Natural killer cell (primary cell): ENCODE data around the gene STOML2. TPM values are rescaled to one million over a fixed set of nuclear protein-coding genes. Genes with fewer than 3 reads are reported as not detected.

ENCODE experiments used
- ATAC-seq, 3 donors: fragments of 150-1000 bp in 2 of 3; fragments of 200-7000 bp in 1 of 3; cut with Tn5 transposase; 1 replicate in 1 of 3; 2 replicates in 2 of 3; pipeline ENCODE4 v1.10.0; 2021; ENCODE audit warnings: mild to moderate bottlenecking in 2 of 3, moderate library complexity in 2 of 3
- DNase-seq, 2 donors: peaks; one replicate each; pipeline versions ENCODE4 v3.0.0 to v3.0.0-alpha.2; 2013 to 2021; ENCODE audit warnings: mixed read lengths in 1 of 2
- H3K27ac ChIP-seq: one replicate; pipeline ENCODE4 v1.5.1; 2013; ENCODE audit warnings: mild to moderate bottlenecking, low read length
- H3K27me3 ChIP-seq: one replicate; pipeline ENCODE4 v1.6.1; 2013; ENCODE audit warnings: low read length; ENCODE audit not compliant: control insufficient read depth, insufficient read depth
- H3K36me3 ChIP-seq: one replicate; pipeline ENCODE4 v1.6.1; 2013; ENCODE audit warnings: low read length; ENCODE audit not compliant: control insufficient read depth, insufficient read depth
- H3K4me1 ChIP-seq: one replicate; pipeline ENCODE4 v1.6.1; 2013; ENCODE audit warnings: low read length; ENCODE audit not compliant: control insufficient read depth, insufficient read depth
- H3K4me3 ChIP-seq: one replicate; pipeline ENCODE4 v1.5.1; 2013; ENCODE audit warnings: low read length
- H3K9me3 ChIP-seq: one replicate; pipeline ENCODE4 v1.6.1; 2013; ENCODE audit warnings: low read length; ENCODE audit not compliant: control insufficient read depth, insufficient read depth
- H3K27ac Mint-ChIP-seq, 2 donors: one replicate each; pipeline ENCODE4 v1.8.0; 2022; ENCODE audit warnings: mild to moderate bottlenecking in 2 of 2, mixed read lengths in 2 of 2, moderate library complexity in 1 of 2
- H3K27me3 Mint-ChIP-seq, 2 donors: one replicate each; pipeline ENCODE4 v1.8.0; 2022; ENCODE audit warnings: low read depth in 2 of 2, mixed read lengths in 2 of 2
- H3K36me3 Mint-ChIP-seq: one replicate; pipeline ENCODE4 v1.8.0; 2022; ENCODE audit warnings: mixed read lengths
- H3K4me1 Mint-ChIP-seq, 2 donors: one replicate each; pipeline ENCODE4 v1.8.0; 2022; ENCODE audit warnings: mixed read lengths in 2 of 2
- H3K4me3 Mint-ChIP-seq: one replicate; pipeline ENCODE4 v1.8.0; 2022; ENCODE audit warnings: mild to moderate bottlenecking, moderate library complexity, mixed read lengths
- H3K9me3 Mint-ChIP-seq, 2 donors: one replicate each; pipeline ENCODE4 v1.8.0; 2022; ENCODE audit warnings: mixed read lengths in 2 of 2
- WGBS: methylation state at CpG from one replicate; pipeline ENCODE4 v1.1.7; 2013; ENCODE audit warnings: missing lambda C conversion rate; ENCODE audit not compliant: insufficient coverage; 5-methylcytosine and 5-hydroxymethylcytosine counted together
- intact Hi-C: fragments of 100-400 bp; cut with micrococcal nuclease; formaldehyde crosslinking; loops from one replicate; pipeline ENCODE4 v1.14.2; 2022
- total RNA-seq, 4 donors: library from RNA; stranded (reverse); fragments of 120-200 nt in 1 of 4; gene quantifications; one replicate each; pipeline versions ENCODE4 v1.2.3 to v1.2.4, GENCODE V29; 2013 to 2022
- TF ChIP-seq, protein P1 (sequence below): fragments of 200-600 bp; IDR thresholded peaks from one replicate; pipeline ENCODE4 v1.8.0; 2022; ENCODE audit warnings: antibody characterized with exemption

Gene STOML2
- total RNA-seq, 3 donors from 2014 or later (not counting 1 experiment from before 2014, with no cell fraction given): 41.4 to 43.9 (median 41.6) TPM

GRCh38 chr9:35074791-35075190, 28.1 kb downstream of the STOML2 start:
- intact Hi-C loops: no loop called here
- 97% methylated on average over 8 of the region's 8 CpGs for WGBS
- H3K27ac Mint-ChIP-seq: peak overlapping the region; percentile 11 to 57
- no peak for DNase-seq
- H3K9me3 Mint-ChIP-seq: no peaks in the 10 kb centered on the region
- TF ChIP-seq, protein P1, sequence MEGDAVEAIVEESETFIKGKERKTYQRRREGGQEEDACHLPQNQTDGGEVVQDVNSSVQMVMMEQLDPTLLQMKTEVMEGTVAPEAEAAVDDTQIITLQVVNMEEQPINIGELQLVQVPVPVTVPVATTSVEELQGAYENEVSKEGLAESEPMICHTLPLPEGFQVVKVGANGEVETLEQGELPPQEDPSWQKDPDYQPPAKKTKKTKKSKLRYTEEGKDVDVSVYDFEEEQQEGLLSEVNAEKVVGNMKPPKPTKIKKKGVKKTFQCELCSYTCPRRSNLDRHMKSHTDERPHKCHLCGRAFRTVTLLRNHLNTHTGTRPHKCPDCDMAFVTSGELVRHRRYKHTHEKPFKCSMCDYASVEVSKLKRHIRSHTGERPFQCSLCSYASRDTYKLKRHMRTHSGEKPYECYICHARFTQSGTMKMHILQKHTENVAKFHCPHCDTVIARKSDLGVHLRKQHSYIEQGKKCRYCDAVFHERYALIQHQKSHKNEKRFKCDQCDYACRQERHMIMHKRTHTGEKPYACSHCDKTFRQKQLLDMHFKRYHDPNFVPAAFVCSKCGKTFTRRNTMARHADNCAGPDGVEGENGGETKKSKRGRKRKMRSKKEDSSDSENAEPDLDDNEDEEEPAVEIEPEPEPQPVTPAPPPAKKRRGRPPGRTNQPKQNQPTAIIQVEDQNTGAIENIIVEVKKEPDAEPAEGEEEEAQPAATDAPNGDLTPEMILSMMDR: no peak
- Histone ChIP-seq H3K27ac (no peak overlapping the region), H3K27me3 (no peaks in the 10 kb centered on the region), H3K4me1 (peaks cover 36% of the 10 kb centered on the region), H3K36me3 (peaks cover 6% of the 10 kb centered on the region), H3K9me3 (no peaks in the 10 kb centered on the region), H3K4me3 (no peak overlapping the region)
- ATAC-seq: no peak
- no peaks in the 10 kb centered on the region for H3K27me3 Mint-ChIP-seq
- no peaks in the 10 kb centered on the region for H3K36me3 Mint-ChIP-seq
- H3K4me3 Mint-ChIP-seq: no peak overlapping the region
- H3K4me1 Mint-ChIP-seq: peaks cover 41 to 44% of the 10 kb centered on the region in 2 donors

DNA sequence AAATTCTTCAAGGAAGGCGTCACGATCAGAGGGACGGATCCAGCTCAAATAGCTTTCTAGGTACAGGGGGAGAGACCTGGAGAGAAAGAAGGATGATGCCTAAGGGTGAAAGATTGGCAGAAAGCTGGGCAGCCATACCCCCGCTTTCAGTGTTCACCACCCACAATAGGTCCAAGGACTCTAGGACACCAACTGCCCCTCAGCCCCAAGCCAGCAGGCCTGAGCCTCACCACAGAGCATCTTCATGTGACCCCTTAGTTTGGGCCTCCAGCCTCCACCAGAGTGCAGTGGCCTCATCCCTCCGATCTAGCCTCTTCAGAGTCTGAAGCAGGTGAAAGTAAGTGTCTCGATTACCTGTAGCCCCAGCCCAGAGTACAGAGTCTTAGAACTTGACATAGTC, 28.8 kb downstream of the STOML2 start:
- no peak overlapping the region for H3K27ac ChIP-seq
- H3K4me3 Mint-ChIP-seq: no peak overlapping the region
- DNase-seq (no peak), ATAC-seq (no peak)
- H3K27ac Mint-ChIP-seq: peak overlapping the region; percentile 11 to 94
- peaks cover 42 to 48% of the 10 kb centered on the region in 2 donors for H3K4me1 Mint-ChIP-seq
- H3K36me3 Mint-ChIP-seq: no peaks in the 10 kb centered on the region
- no peaks in the 10 kb centered on the region for H3K9me3 Mint-ChIP-seq
- no peaks in the 10 kb centered on the region for H3K9me3 ChIP-seq
- peaks cover 37% of the 10 kb centered on the region for H3K4me1 ChIP-seq
- TF ChIP-seq, protein P1: no peak
- no peaks in the 10 kb centered on the region for H3K27me3 Mint-ChIP-seq
- intact Hi-C loops: no loop called here
- no peaks in the 10 kb centered on the region for H3K27me3 ChIP-seq
- WGBS: 95% methylated on average over 6 of the region's 6 CpGs
- H3K4me3 ChIP-seq: no peak overlapping the region
- peaks cover 6% of the 10 kb centered on the region for H3K36me3 ChIP-seq

- no peak for ATAC-seq
- peaks cover 32% of the 10 kb centered on the region for H3K4me1 ChIP-seq
- peaks cover 42 to 50% of the 10 kb centered on the region in 2 donors for H3K4me1 Mint-ChIP-seq
- no peak for DNase-seq
- no peaks in the 10 kb centered on the region for H3K27me3 ChIP-seq
- peak overlapping the region; percentile 88 for H3K4me3 Mint-ChIP-seq
- no peaks in the 10 kb centered on the region for H3K9me3 Mint-ChIP-seq
- WGBS: no CpG with 5 or more reads among the region's 2 CpGs
- no peaks in the 10 kb centered on the region for H3K27me3 Mint-ChIP-seq
- H3K27ac Mint-ChIP-seq: peak overlapping the region; percentile 88 to 94
- no peaks in the 10 kb centered on the region for H3K36me3 Mint-ChIP-seq
- peak overlapping the region; percentile 96 for H3K27ac ChIP-seq
- intact Hi-C loops: loop anchor here (2.0 kb wide), 2 partner anchors 30 to 532 kb away; partner anchors contain the start of genes STOML2 and TESK1
- no peak overlapping the region for H3K4me3 ChIP-seq
- TF ChIP-seq, protein P1: no peak
- peaks cover 9% of the 10 kb centered on the region for H3K36me3 ChIP-seq
- H3K9me3 ChIP-seq: no peaks in the 10 kb centered on the region
Measured at GRCh38 chr9:35073279-35073612, 29.7 kb downstream of the STOML2 start.
